Lower leg skin (tissue), 4 donors: ENCODE results near the gene WDR81. TPM values are rescaled to one million over a fixed set of nuclear protein-coding genes. Genes with fewer than 3 reads are reported as not detected.
A peak's percentile ranks its signal among the peaks of the same experiment; 100 is the strongest.
"Not testable (repeated sequence)": the region's sequence is repeated elsewhere in the genome, so short reads cannot be mapped to it uniquely, and the experiment has no call there.

Experiments
- DNase-seq, 2 donors: peaks; one replicate each; pipeline ENCODE4 v3.0.0-alpha.2; 2019; ENCODE audit warnings: low spot score in 2 of 2
- H3K4me3 ChIP-seq: fragments of 200-600 bp; sonication (generic); 2 replicates; pipeline ENCODE4 v1.5.1; 2017; ENCODE audit warnings: mild to moderate bottlenecking, low read depth; ENCODE audit not compliant: poor library complexity, severe bottlenecking
- CTCF ChIP-seq, 3 donors: fragments of 450-650 bp; IDR thresholded peaks; one replicate each; pipeline ENCODE4 v1.5.1; 2016; ENCODE audit warnings: antibody characterized with exemption in 3 of 3, mild to moderate bottlenecking in 3 of 3, moderate library complexity in 2 of 3
- POLR2A ChIP-seq, 2 donors: fragments of 450-650 bp; IDR thresholded peaks; one replicate each; pipeline ENCODE4 v1.6.1; 2016 to 2017; ENCODE audit warnings: antibody characterized with exemption in 2 of 2, mild to moderate bottlenecking in 1 of 2, moderate library complexity in 1 of 2
- WGBS, 2 donors: methylation state at CpG; one replicate each; pipeline ENCODE4 v1.1.5; 2018; 5-methylcytosine and 5-hydroxymethylcytosine counted together
- intact Hi-C: fragments of 100-400 bp; cut with DNase I; formaldehyde crosslinking; loops from one replicate; pipeline ENCODE4 v1.15.0; 2023; ENCODE audit warnings: low total_unique reads
- total RNA-seq, 4 donors: library from RNA; depleted of rRNA; stranded (reverse); fragments of >200 nt; gene quantifications; one replicate each; pipeline ENCODE4 v1.1.0, GENCODE V29; 2016

The WDR81 gene
- total RNA-seq, 4 donors from 2014 or later, result 42.9 to 64.4 (median 49.2) TPM

GRCh38 chr17:1766382-1767135, 42.1 kb downstream of the WDR81 start:
- peak in 1 of 2 donors; percentile 81 for DNase-seq
- no peak for TF ChIP-seq CTCF (IDR thresholded peaks at IDR 0.05)
- no peak for TF ChIP-seq POLR2A (IDR thresholded peaks at IDR 0.05)
- 60 to 63% methylated on average over 20 to 21 of the region's 21 CpGs for WGBS, 2 donors
- no peak overlapping the region for H3K4me3 ChIP-seq
- intact Hi-C loops, result no loop called here

- intact Hi-C loops, result no loop called here
Measured at GRCh38 chr17:1767358-1767757, 42.9 kb downstream of the WDR81 start.

GRCh38 chr17:1769822-1770477, 45.4 kb downstream of the WDR81 start:
- intact Hi-C loops, result no loop called here
- WGBS, 2 donors, result 33 to 52% methylated on average over 6 to 21 of the region's 21 CpGs
- peak; percentile 62 to 82 for DNase-seq
- TF ChIP-seq CTCF (IDR thresholded peaks at IDR 0.05) (no peak), POLR2A (IDR thresholded peaks at IDR 0.05) (no peak)
- no peak overlapping the region for H3K4me3 ChIP-seq

More at GRCh38 chr17:1767358-1767757, 42.9 kb downstream of the WDR81 start:
- TF ChIP-seq POLR2A (IDR thresholded peaks at IDR 0.05) (no peak), CTCF (IDR thresholded peaks at IDR 0.05) (no peak)
- 90 to 91% methylated on average over 12 of the region's 12 CpGs for whole genome bisulfite sequencing, 2 donors
- no peak for DNase-seq
- H3K4me3 ChIP-seq, result no peak overlapping the region

- WGBS, 2 donors, result 64 to 68% methylated on average over 12 of the region's 12 CpGs
- DNase-seq, intact Hi-C loops, H3K4me3 ChIP-seq: not testable (repeated sequence)
Measured at GRCh38 chr17:1773000-1773695, 48.6 kb downstream of the WDR81 start.

GRCh38 chr17:1773696-1774181, 49.2 kb downstream of the WDR81 start:
- TF ChIP-seq CTCF (IDR thresholded peaks at IDR 0.05) (no peak), POLR2A (IDR thresholded peaks at IDR 0.05) (no peak)
- intact Hi-C loops, result no loop called here
- no peak overlapping the region for H3K4me3 ChIP-seq
- 51 to 52% methylated on average over 7 of the region's 7 CpGs for WGBS, 2 donors
- DNase-seq, result no peak
